Measurements from ENCODE around the gene PEX11B.
"Not testable (repeated sequence)": the region's sequence is repeated elsewhere in the genome, so short reads cannot be mapped to it uniquely, and the experiment has no call there.

PEX11B gene

DNA sequence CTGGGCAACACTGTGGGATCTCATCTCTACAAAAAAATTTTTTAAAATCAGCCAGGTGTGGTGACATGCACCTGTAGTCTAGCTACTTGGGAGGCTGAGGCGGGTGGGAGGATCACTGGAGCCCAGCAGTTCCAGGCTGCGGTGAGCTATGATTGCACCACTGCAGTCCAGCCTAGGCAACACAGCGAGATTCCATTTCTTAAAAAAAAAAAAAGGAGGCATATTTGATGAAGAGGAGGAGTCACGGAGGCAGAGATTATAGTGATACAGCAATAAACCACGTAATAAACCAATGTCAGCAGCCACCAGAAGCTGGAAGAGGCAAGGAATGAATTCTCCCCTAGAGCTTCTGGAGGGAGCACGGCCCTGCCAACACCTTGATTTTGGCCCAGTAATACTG, 35.3 kb upstream of the PEX11B start:
- in situ Hi-C loops (cut with MboI; ENCODE audit: low sequenced_read_pairs), result no loop called here

DNA sequence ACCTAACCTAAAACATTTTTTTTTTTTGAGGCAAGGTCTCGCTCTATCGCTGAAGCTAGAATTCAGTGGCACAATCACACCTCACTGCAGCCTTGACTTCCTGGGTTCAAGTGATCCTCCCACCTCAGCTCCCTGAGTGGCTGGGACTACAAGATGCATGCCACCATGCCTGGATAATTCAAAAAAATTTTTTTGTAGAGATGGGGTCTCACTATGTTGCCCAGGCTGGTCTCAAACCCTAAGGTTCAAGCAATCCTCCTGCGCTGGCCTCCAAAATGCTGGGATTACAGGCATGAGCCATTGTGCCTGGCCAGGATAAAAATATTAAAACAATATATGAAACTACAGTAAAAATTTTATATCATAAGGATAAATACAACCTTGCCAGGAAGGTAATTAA, 34.4 kb upstream of the PEX11B start:
- in situ Hi-C loops (cut with MboI; ENCODE audit: low sequenced_read_pairs), result no loop called here

DNA sequence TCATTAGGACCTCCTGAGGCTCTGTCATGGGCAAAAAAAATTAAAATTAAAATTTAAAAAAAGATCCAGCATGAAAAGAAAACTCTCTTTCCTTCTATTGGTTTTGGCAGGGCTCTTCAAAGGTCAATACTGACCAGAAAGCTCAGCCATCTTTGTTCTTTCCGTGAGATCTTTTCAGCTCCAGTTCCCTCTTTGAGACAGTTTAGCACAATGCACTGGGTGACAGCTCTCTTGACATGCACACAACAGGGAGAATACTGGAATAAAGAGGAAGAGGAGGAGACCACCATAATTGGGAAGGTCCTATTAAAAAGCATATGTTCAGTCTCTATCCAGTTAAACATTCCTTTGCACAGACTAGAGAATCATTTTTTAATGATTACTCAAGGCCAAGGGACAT, 33.0 kb upstream of the PEX11B start:
- in situ Hi-C loops (cut with MboI; ENCODE audit: low sequenced_read_pairs), result no loop called here

DNA sequence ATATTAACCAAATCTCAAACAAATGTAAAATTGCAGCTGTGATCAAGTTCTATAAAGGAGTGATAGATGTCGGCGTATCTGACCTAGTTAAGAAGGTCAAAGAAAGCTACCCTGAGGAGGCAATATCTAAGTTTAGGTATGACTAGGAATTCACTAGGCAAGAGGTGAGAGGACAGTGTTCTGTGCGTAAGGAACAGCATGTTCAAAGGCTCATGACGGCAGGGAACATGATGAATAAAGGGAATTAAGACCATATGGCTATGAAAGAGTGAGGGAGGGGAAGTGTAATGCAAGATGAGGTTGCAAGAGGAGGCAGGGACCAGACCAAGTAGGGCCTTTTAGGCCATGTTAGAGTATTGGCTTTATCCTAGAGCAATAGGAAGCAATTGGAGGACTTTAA, 30.7 kb upstream of the PEX11B start:
- in situ Hi-C loops (cut with MboI; ENCODE audit: low sequenced_read_pairs), result no loop called here

DNA sequence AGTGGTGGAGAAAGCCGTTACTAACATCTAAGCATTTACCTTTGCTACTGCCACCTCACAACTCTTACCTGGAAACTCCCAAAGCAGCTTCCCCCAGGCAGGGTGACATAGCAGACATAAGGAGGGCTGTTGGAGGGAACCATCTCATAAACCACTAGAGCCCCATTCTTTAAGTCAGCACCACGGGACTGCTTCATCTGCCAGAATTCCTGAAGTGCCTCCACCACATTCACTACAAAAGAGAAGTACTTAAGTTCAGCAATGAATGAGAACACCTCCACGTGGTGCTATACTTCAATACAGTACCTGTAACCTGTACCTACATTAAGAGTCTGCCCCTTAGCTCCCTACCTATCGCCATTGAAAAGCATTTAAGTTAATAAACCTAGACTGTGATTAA, 29.0 kb upstream of the PEX11B start:
- in situ Hi-C loops (cut with MboI; ENCODE audit: low sequenced_read_pairs), result no loop called here

- in situ Hi-C loops (cut with MboI; ENCODE audit: low sequenced_read_pairs), result no loop called here
Observed at GRCh38 chr1:145946477-145946986, 28.0 kb upstream of the PEX11B start.

DNA sequence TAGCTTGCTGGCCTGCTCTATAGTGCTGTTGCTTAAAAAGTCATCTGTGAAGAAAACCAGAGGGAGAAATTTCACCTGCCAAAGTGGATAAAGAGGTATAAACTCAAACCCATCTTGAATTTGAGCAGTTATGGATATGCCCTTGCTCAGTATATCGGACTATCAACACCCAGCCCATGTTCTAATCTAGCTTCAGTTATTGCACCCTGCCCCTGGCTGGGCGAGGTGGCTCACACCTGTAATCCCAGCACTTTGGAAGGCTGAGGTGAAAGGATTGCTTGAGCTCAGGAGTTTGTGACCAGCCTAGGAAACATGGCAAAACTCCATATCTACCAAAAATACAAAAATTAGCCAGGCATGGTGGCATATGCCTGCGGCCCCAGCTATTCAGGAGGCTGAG, 26.0 kb upstream of the PEX11B start:
- in situ Hi-C loops (cut with MboI; ENCODE audit: low sequenced_read_pairs), result no loop called here

DNA sequence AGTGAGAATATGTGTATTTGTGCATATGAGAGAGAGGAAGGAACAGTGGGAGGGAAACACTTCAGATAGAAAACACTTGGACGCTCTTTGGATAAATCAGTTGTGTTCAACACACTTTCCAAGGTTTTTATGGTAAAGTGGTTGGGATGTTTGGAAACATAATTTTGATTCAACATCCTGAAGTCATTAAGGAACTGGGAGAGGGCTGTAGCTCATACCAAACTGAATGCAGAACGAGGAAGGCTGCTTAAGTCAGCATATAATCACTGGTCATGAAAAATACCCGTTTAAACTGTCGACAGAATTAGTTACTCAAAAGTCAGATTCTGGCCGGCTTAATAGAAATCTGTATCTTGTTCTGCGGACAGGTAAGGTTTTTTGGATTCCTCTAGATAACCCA, 24.4 kb upstream of the PEX11B start:
- in situ Hi-C loops (cut with MboI; ENCODE audit: low sequenced_read_pairs), result no loop called here

DNA sequence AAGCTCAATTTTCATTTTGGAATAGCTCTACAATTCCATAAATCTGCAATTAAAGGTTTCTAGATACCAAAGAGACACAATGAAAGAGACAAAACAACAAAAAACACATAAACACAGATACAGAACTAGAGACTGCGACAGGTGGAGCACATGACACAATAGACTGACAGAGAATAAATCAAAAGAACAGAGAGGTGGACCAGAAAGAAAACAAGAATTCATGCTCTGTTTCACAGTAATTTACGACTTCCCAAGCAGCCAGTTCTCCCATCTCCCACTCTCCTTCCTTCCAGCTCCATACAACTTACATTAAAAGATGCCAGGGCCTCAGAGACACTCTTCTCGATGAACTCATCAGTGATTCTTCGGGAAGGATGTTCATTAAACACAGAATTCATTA, 23.9 kb upstream of the PEX11B start:
- in situ Hi-C loops (cut with MboI; ENCODE audit: low sequenced_read_pairs), result no loop called here

- in situ Hi-C loops (cut with MboI; ENCODE audit: low sequenced_read_pairs), result no loop called here
Observed at GRCh38 chr1:145937436-145937835, 18.9 kb upstream of the PEX11B start.

DNA sequence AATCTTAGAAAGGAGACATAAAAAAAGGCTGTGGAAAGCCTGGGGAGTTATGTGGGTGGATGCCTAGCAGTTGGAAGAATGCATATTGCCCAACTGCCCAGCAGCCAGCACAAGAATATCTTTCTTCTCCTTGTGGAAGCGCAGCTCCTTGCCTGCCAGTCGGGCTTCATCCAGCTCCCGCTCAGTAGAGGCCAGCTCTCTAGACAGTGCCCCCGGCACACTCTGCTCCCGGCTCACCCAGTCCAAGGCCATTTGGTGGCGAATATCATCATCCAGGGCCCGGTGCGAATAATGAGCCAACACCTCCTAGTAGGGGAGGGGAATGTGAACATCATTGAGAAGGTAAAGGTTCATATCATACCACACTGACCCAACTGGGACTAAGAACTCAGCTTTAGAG, 17.7 kb upstream of the PEX11B start:
- in situ Hi-C loops (cut with MboI; ENCODE audit: low sequenced_read_pairs), result no loop called here

DNA sequence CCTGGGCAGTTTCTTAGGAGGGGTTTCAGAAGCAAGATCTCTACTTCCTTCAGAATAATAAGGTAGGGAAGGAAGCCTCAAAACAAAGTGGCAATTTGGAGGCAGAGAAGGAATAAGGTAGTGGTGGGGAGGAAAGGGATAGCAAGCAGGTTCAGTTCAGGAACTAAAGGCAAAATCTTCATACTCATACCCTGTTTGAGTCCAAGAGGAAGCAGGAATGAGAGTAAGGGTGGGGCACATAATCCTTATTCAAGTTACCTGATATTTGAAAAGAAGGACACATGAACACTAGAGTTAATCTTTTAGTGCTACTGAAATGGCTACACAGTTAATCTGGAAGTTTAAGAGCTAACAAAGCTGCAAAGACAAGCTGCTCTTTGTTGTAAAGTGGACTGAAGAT, 17.2 kb upstream of the PEX11B start:
- in situ Hi-C loops (cut with MboI; ENCODE audit: low sequenced_read_pairs), result no loop called here

GRCh38 chr1:145932522-145933009, 14.0 kb upstream of the PEX11B start:
- in situ Hi-C loops (cut with MboI; ENCODE audit: low sequenced_read_pairs), result not testable (repeated sequence)

DNA sequence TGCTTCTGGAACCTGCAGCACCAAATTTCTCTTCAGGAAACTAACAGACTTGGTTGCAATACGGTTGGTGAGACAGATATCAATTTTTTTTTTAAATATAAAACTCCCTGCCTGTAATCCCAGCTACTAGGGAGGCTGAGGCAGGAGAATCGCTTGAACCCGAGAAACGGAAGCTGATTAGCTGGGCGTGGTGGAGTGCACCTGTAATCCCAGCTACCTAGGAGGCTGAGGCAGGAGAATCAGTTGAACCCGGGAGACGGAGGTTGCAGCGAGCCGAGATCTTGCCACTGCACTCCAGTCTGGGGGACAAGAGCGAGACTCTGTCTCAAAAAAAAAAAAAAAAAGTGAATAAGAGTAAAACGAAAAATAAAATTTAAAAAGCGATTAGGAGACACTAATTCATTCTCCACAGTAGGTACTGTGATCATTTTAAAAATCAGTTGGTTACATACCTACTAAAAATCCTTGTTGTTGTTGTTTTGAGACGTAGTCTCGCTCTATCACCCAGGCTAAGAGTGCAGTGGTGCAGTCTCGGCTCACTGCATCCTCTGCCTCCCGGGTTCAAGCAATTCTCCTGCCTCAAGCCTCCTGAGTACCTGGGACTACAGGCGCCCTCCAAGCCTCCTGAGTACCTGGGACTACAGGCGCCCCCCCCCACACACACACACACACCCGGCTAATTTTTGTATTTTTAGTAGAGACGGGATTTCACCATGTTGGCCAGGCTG, 9.6 kb upstream of the PEX11B start:
- in situ Hi-C loops (cut with MboI; ENCODE audit: low sequenced_read_pairs), result no loop called here

DNA sequence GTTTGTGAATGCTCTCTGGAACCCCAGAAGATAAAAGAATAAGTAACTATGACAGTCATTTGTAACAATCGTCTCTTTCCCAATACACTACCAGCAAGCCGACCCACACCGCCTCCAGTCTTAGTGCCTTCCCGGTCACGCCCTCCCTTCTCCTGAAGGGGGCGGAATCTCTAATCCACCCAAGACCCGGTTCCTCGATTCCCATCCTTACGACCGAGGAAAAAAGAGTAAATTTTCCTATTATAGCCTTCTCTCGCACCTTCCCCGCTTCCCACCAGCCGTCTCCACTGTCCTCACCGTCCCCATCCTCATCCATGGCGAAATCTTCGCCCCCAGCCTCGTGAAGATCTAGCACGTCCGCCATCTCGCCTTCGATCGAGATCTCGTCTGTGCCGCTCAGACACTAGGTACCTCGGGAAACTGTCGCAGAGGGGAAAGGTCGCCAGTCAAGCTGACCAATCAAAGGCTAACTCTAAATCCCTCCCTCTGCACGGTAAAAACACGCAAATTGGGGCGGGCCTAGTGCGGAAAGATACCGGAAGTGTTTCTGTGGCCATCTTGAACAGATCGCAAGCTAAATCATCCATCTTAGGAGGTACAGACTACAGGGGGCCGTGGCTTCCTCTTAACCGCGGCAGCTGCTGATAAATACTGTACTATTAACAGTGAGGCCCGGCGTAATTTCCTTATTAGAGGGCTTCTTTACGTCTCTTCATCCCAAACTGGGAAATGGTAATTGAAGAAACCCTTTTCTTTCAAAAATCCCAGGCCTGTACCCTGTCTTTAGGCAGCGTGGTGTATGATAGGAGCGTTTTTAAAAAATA, 8.8 kb upstream of the PEX11B start, which contains the start of gene RBM8A:
RBM8A (minus strand) TSS at position 422 of the 824 bp plus-strand sequence; CDS start at position 364, 58 bp downstream.
- in situ Hi-C loops (cut with MboI; ENCODE audit: low sequenced_read_pairs), result no loop called here

DNA sequence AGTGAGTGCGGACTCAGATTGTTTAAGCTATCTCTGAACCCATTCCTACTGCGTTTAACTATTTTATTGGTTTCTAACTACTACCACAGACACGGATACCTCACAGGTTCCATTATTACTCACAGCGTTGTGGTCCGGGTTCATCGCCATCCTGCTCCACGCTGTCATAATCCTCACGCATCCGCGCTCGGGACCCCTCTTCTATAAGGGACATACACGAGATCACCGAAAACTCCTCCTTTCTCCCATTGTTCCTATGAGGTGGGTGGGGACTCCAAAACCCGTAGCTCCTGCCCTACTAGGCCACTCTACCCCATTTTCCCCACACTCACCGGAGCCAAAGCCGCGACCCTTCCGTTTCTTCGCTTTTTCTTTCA, 8.2 kb upstream of the PEX11B start:
- in situ Hi-C loops (cut with MboI; ENCODE audit: low sequenced_read_pairs), result no loop called here

DNA sequence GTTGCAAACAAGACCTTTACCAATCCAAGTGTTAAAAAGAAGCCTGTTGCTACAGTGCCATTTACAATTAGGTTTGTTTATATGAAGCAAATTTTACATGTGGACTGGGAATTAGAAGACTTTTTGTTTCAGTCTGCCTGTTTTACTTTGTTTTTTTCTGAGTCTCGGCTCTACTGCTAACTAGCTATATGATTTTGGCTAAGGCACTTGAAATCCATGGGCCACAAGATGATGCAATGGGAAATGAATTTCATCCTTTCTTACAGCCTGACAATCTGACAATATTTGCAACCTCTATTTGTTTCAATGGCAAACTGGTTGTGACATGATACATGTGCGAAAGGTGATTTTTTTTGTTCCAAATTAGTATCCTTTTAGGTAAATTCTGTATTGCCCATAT, 3.7 kb upstream of the PEX11B start:
- in situ Hi-C loops (cut with MboI; ENCODE audit: low sequenced_read_pairs), result no loop called here

- in situ Hi-C loops (cut with MboI; ENCODE audit: low sequenced_read_pairs), result not testable (repeated sequence)
Observed at GRCh38 chr1:145920297-145920696, 1.8 kb upstream of the PEX11B start.

DNA sequence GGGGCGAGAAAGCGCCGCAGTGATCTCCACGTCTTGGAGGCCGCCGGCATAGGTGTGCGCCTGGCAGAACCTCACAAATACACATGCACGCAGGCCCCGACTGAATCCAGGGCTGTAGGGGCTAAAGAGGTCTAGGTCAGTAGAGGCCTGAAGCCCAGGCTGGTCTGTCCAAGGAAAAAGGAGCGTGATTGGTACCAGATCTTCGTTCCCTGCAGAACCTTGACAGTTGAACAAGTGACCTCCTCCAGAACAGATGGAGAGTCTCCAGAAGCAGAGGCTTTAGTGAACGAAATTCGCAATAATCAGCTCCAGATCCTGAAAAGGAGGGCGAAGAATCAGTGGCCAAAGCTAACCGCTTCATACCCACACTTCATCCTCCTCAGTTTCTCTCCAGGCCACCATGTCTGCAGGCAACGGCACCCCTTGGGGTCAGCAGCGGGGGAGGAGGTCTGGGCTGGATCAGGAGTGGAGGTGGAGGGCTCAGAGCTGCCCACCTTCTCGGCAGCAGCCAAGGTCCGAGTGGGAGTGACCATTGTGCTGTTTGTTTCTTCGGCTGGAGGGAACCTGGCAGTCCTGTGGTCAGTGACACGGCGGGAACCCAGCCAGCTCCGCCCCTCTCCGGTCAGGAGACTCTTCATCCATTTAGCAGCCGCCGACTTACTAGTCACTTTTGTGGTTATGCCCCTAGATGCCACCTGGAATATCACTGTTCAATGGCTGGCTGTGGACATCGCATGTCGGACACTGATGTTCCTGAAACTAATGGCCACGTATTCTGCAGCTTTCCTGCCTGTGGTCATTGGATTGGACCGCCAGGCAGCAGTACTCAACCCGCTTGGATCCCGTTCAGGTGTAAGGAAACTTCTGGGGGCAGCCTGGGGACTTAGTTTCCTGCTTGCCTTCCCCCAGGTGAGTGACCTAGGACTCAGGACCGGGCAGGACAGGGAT, 749 bp upstream of the PEX11B start:
- in situ Hi-C loops (cut with MboI; ENCODE audit: low sequenced_read_pairs), result no loop called here

DNA sequence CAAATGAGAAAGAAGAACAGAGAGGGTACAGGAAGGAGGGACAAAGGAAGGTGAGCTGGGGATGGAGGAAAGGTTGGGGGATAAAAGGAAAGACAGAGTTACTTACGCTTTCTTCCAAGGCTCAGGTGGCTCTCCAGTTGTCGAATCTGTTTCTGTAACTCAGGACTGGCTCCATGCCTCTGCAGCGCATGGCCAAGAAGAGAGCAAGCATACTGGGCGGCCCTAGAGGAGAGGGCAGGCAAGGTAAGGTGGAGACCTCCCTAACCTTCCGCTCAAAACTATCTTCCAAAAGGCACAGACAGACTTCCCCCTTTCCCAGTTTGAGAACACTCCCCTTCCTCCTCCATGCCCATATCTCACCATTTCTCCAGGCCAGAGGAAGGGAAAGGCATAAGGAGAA, 922 bp downstream of the PEX11B start:
- in situ Hi-C loops (cut with MboI; ENCODE audit: low sequenced_read_pairs), result no loop called here

DNA sequence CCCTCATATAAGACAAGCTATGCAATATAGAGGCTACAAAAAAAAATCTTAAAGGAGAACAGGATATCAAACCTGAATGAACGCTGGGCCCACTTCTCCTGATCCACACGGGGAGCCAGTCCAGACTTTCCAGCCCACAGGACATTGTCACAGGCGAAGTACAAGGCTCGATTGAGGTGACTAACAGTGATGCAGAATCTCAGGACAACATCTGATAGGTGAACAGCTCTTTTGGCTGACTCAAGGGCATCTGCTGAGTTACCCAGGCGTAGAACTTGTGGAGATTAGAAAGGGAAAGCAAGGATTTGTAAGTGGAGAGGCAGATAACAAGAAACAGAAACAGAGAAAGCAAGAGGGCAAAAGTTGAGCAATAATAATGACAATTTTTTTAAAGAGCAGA, 1.8 kb downstream of the PEX11B start:
- in situ Hi-C loops (cut with MboI; ENCODE audit: low sequenced_read_pairs), result no loop called here
